Adipose tissue (tissue), 3 donors: Measurements from ENCODE around the gene PGAP2. TPM values are rescaled to one million over a fixed set of nuclear protein-coding genes. Genes with fewer than 3 reads are reported as not detected.
"Not testable (repeated sequence)": the region's sequence is repeated elsewhere in the genome, so short reads cannot be mapped to it uniquely, and the experiment has no call there.

Source experiments
- H3K27ac ChIP-seq: one replicate; pipeline ENCODE4 v1.5.1; 2013; ENCODE audit warnings: low read depth, low read length
- WGBS, 3 donors: extraction: QIAGEN DNeasy Blood & Tissue Kit; methylation state at CpG; one replicate each; pipeline ENCODE4 v1.1.7; 2013; 5-methylcytosine and 5-hydroxymethylcytosine counted together
- polyA plus RNA-seq, 3 donors: library from polyadenylated mRNA; stranded (reverse); fragments of 200-250 nt; gene quantifications; one replicate each; pipeline ENCODE4 v1.2.3, GENCODE V29; 2013
- donor health status: healthy with polysubstance abuse.
- donor health status: Bipolar disorder and iron deficiency.
- donor health status: healthy.

PGAP2 gene
- polyA plus RNA-seq, 3 donors: 10.4 to 21.9 (median 11.5) TPM

GRCh38 chr11:3799873-3800272, 8.5 kb upstream of the PGAP2 start:
- 66 to 89% (median 87%) methylated on average over 4 to 5 of the region's 5 CpGs for WGBS, 3 donors
- no peak overlapping the region for H3K27ac ChIP-seq

DNA sequence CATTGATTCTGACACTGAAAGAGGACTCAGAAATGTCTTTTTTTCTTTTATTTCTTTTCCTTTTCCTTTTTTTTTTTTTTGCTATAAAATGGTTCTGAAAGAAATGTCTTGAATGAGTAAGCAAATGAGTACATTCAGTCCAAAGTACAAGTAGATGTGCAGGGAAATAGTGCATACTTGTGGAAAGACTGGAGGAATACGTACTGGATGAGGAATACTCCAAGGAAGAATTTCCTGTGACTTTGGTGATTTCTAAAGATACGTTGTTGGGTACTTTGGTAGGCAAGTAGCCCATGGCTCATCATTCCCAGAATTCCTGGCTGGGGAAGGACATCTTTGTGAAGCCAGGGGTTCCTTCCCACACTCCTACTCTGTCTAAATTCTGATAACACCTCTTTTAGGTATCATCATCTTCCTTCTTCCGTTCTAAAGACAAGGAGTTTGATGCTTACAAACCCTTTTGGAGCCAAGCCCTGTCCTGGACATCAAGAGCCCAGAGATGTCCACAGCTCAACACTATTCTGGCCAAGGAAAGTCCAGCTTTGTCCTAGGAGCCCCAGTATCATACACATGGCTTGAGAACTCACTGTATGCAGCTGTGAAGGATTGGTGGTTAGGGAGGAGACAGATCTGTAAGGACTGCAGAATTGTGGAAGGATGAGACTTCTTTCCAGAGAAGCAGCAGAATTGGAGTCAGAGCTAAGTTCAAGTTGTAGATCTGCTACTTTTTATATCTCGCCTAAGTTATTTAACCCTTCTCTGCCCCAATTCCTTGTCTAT, 6.2 kb upstream of the PGAP2 start:
- WGBS, 3 donors: 74 to 81% (median 77%) methylated on average over 4 of the region's 4 CpGs
- H3K27ac ChIP-seq: no peak overlapping the region

- 93 to 95% (median 94%) methylated on average over 11 of the region's 11 CpGs for WGBS, 3 donors
Measured at GRCh38 chr11:3803726-3804495, 4.4 kb upstream of the PGAP2 start.

DNA sequence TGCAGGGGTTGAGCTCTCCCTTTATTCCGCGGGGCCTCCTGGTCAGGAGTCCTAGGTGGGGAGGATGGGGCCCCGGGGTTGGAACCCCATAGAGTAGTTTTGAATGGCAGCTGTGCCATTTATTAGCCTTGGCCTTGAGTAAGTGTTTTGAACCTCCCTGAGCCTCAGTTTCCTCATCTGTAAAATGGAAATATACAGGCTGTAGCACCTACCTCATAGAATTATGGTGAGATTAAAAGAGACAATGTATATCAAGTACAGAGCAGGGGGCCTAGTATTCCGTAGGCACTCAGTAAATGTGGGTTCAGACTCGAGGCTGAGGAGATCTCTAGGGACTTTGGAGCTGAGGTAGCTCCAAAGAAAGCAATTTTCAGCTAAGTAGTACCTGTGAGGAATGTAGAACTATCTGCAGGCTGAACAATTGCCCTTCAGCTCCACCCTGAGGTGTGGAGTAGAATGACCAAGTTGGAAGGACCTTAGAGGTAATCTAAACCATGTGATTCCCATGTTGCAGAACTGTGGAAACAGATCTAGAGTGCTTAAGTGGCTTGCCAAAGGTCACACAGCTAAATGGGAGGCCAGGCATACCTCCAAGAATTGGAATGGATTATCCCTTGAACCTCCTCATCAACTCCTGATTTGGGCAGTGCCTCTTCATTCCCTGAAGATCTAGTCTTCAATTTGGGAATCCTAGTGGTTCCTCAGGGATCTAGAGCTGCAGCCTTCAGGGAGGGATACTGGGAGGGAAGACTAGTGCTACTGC, 682 bp downstream of the PGAP2 start:
- H3K27ac ChIP-seq: no peak overlapping the region
- WGBS, 3 donors: 21 to 34% (median 28%) methylated on average over 5 of the region's 5 CpGs

More at GRCh38 chr11:3803726-3804495, 4.4 kb upstream of the PGAP2 start:
- H3K27ac ChIP-seq: no peak overlapping the region

DNA sequence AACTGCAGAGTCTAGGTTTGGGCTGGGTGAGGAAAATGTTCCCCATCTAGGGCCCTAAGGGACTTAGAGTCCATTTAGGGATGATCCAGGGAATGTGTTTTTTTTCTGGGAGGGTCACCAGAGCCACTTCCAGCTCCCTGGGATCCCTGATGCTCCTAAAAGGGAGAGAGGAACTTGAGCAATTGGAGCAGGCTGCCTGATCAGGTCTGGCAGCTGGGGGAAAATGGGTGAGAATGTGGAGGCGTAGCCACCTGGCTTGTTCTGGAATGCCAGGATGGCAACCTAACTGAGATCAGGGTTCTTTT, 1.2 kb downstream of the PGAP2 start:
- no peak overlapping the region for H3K27ac ChIP-seq
- 94 to 100% (median 100%) methylated on average over 1 of the region's 1 CpG for WGBS, 3 donors

DNA sequence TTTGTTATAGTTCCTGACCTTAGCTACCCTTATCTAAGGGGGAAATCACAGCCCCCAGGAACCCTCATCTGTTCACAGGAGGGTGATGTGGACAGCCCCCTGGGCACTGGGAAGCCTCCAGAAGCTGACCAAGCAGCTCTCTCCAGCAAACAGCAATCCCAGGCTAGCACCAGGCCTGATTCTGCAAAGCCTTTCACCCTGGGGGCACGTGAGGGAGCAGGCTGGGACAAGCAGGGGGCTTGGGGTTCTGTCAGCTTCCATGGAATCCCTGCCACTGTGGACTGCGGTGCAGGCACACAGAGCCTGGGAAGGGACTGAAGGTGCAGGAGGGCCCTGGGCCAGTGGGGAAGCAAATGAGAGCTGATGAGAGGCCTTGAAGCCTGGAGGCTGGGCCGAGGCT, 2.1 kb downstream of the PGAP2 start:
- no peak overlapping the region for H3K27ac ChIP-seq
- 87 to 95% (median 91%) methylated on average over 3 of the region's 3 CpGs for WGBS, 3 donors

DNA sequence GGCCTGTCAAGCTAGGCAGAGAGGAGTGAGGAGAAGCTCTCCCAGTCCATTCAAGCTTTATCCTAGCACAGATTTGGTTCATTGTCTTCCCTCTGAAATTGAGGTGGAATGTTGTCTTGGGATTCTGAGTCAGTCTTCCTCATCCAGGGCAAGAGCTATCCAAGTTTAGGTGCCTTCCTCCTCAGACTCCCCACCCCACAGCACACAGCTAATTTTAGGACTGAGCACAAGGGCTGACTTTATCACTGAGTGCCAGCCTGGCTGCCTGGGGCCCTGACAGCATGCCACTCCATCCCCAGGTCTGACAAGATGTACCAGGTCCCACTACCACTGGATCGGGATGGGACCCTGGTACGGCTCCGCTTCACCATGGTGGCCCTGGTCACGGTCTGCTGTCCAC, 2.6 kb downstream of the PGAP2 start:
- 95 to 99% (median 95%) methylated on average over 4 of the region's 4 CpGs for WGBS, 3 donors
- no peak overlapping the region for H3K27ac ChIP-seq

GRCh38 chr11:3814832-3815231, 6.5 kb downstream of the PGAP2 start:
- WGBS, 3 donors: 91 to 98% (median 96%) methylated on average over 5 of the region's 5 CpGs
- H3K27ac ChIP-seq: not testable (repeated sequence)

DNA sequence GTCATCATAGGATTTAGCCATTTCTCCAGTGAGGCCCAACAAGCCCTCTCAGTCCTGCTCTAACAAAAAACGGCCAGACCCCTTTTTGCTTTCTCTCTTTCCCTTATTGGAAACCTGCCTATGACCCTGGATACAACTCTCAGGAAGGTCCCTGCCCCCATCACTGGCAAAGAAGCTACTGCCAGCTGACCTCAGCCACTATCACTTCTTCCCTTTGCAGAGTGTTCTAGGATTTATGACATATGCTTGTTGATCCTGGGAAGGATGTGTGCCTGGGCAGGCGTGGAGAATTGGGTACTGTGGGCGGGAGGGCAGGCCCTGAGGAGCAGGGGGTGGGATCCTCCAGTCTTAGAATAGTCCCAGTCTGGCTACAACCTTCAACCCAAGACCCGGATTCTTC, 7.5 kb downstream of the PGAP2 start:
- WGBS, 3 donors: 89 to 94% (median 89%) methylated on average over 4 of the region's 4 CpGs

GRCh38 chr11:3816673-3817072, 8.3 kb downstream of the PGAP2 start:
- 81 to 91% (median 85%) methylated on average over 2 of the region's 2 CpGs for WGBS, 3 donors
- no peak overlapping the region for H3K27ac ChIP-seq

More for the DNA sequence above, 7.5 kb downstream of the PGAP2 start:
- no peak overlapping the region for H3K27ac ChIP-seq

DNA sequence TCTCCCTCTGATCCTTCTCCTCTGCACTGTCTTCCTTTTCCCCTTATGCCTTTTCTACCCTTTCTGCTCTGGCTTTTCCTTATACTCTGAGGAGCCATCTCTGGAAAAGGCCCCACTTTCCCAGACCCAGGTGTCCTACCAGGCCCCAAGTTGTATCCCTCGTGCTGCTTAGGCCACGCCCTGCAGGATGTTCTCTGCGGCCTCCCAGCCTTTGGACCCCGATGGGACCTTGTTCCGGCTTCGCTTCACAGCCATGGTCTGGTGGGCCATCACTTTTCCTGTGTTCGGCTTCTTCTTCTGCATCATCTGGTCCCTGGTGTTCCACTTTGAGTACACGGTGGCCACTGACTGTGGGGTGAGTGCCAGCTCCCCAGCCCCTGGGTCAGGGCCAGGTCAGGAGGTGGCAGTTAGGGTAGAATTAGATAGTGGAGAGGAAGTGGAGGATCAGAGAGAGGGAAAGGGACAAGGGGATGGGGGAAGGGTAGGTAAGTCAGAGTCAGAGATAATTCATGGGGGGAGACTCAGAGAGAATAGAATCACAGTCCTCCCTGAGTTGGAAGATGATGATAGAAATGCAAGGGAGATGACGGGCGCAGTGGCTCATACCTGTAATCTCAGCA, 8.9 kb downstream of the PGAP2 start:
- 83 to 93% (median 89%) methylated on average over 10 of the region's 10 CpGs for WGBS, 3 donors

GRCh38 chr11:3820971-3821370, 12.6 kb downstream of the PGAP2 start:
- H3K27ac ChIP-seq: no peak overlapping the region
- 97 to 100% (median 98%) methylated on average over 2 of the region's 2 CpGs for WGBS, 3 donors

More for the DNA sequence above, 8.9 kb downstream of the PGAP2 start:
- H3K27ac ChIP-seq: no peak overlapping the region

- H3K27ac ChIP-seq: no peak overlapping the region
- 95 to 98% (median 96%) methylated on average over 7 of the region's 7 CpGs for WGBS, 3 donors
Measured at GRCh38 chr11:3822312-3822711, 14.0 kb downstream of the PGAP2 start.

GRCh38 chr11:3823303-3823702, 14.9 kb downstream of the PGAP2 start:
- H3K27ac ChIP-seq: no peak overlapping the region
- WGBS, 3 donors: 85 to 97% (median 91%) methylated on average over 3 of the region's 3 CpGs

GRCh38 chr11:3823762-3824506, 15.6 kb downstream of the PGAP2 start:
- 94 to 95% (median 95%) methylated on average over 30 of the region's 30 CpGs for WGBS, 3 donors

GRCh38 chr11:3824714-3825472, 16.5 kb downstream of the PGAP2 start:
- 71 to 78% (median 75%) methylated on average over 18 of the region's 18 CpGs for WGBS, 3 donors
- H3K27ac ChIP-seq: no peak overlapping the region

More at GRCh38 chr11:3823762-3824506, 15.6 kb downstream of the PGAP2 start:
- no peak overlapping the region for H3K27ac ChIP-seq

DNA sequence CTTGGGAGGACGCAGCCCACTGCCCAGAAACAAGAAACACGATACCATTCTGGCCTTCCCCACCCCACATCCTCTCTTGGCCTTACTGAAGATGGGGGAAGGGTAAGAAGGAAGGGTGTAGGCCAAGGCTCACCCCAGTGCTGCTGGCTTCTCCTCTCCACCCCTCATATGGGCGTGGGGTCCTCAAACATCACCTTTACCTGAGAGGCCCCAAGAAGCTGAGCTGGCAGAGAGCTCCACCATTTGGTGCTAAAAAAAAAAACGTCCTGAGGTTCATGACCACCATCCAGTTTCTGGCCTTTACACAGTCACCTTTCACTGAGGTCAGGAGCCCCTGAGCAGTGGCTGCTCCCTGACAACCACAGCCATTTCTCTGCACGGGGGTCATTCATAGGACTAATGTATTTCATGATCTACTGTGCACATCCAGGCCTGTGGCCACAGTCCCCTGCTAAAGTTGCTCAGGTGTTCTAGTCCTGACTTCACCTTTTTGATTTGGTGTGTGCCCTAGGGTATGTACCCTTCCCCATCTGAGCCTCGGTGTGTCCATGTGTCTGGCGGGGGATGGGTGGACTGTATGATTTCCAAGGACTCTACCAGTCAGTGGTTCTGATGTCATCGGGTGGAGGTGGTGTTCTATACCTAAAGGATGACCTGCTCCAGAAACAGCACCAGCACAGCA, 17.3 kb downstream of the PGAP2 start:
- WGBS, 3 donors: 84 to 88% (median 84%) methylated on average over 8 of the region's 8 CpGs
- no peak overlapping the region for H3K27ac ChIP-seq
